AG04449 (cell line): ENCODE data around the gene MCRIP1.
"Not testable (repeated sequence)": the region's sequence is repeated elsewhere in the genome, so short reads cannot be mapped to it uniquely, and the experiment has no call there.

ENCODE experiments used
- CTCF ChIA-PET: fragments of 350-600 bp; formaldehyde crosslinking; extraction: SDS; loops from one replicate; lab custom pipeline; 2021; ENCODE audit warnings: antibody characterized with exemption; lab: Yijun Ruan, JAX
- POLR2A ChIA-PET: fragments of 400-600, 350-600 bp; formaldehyde crosslinking; extraction: SDS; loops from one replicate; lab custom pipeline; 2020; ENCODE audit warnings: antibody characterized with exemption, inconsistent platforms; lab: Yijun Ruan, JAX
- DNase-seq: peaks from one replicate; pipeline ENCODE4 v3.0.0-alpha.2; 2010; ENCODE audit warnings: low read depth, low spot score
- H3K4me3 ChIP-seq: 2 replicates; pipeline ENCODE4 v1.5.1; 2011; ENCODE audit warnings: low read depth, mild to moderate bottlenecking, control low read depth, low read length
- CTCF ChIP-seq: IDR thresholded peaks from one replicate; pipeline ENCODE4 v1.5.1; 2011; ENCODE audit warnings: mild to moderate bottlenecking, moderate library complexity, low read length, control low read depth, inconsistent platforms; ENCODE audit not compliant: insufficient read depth; ENCODE audit errors: missing control alignments

MCRIP1 gene

GRCh38 chr17:81843713-81844326 is 10.7 kb upstream of the MCRIP1 start:
- no peak for DNase-seq
- POLR2A ChIA-PET = no interaction called here

GRCh38 chr17:81842725-81843504 is 9.8 kb upstream of the MCRIP1 start:
- no peak for TF ChIP-seq CTCF
- no peak for DNase-seq
- ChIA-PET CTCF (interaction anchor here (1.8 to 2.9 kb wide), 2 partner anchors 9 to 10 kb away, joined by 9 to 12 read pairs; partner anchors contain the start of genes MCRIP1 and PPP1R27), POLR2A (interaction anchor here (0.8 to 1.6 kb wide), 2 partner anchors 10 to 18 kb away, joined by 3 to 6 read pairs; partner anchors contain the start of gene MCRIP1)
- no peak overlapping the region for H3K4me3 ChIP-seq

More at GRCh38 chr17:81843713-81844326, 10.7 kb upstream of the MCRIP1 start:
- TF ChIP-seq CTCF = no peak
- CTCF ChIA-PET = interaction anchor here (0.7 to 2.9 kb wide), 3 partner anchors 9 to 10 kb away, joined by 3 to 12 read pairs (median 9); partner anchors contain the start of genes MCRIP1 and PPP1R27
- H3K4me3 ChIP-seq = no peak overlapping the region

- no peak for TF ChIP-seq CTCF
- DNase-seq = no peak
- ChIA-PET POLR2A (interaction anchor here (0.8 to 1.6 kb wide), 3 partner anchors 9 to 19 kb away, joined by 3 to 6 read pairs (median 5); partner anchors contain the start of gene MCRIP1), CTCF (interaction anchor here (1.8 to 2.9 kb wide), 2 partner anchors 8 to 11 kb away, joined by 9 to 12 read pairs; partner anchors contain the start of genes MCRIP1 and PPP1R27)
- no peak overlapping the region for H3K4me3 ChIP-seq
Observed at GRCh38 chr17:81842378-81842724, 9.3 kb upstream of the MCRIP1 start.

- TF ChIP-seq CTCF = no peak
- no peak overlapping the region for H3K4me3 ChIP-seq
- CTCF ChIA-PET = interaction anchor here (0.7 to 2.9 kb wide), 3 partner anchors 8 to 241 kb away, joined by 3 to 12 read pairs (median 9); partner anchors contain the start of genes MCRIP1 and PPP1R27
- no peak for DNase-seq
- POLR2A ChIA-PET = interaction anchor here (1.1 to 1.6 kb wide), 3 partner anchors 9 to 111 kb away, joined by 3 to 6 read pairs (median 5); partner anchors contain the start of gene MCRIP1
Observed at GRCh38 chr17:81841866-81842265, 8.8 kb upstream of the MCRIP1 start.

GRCh38 chr17:81840826-81841778 is 8.0 kb upstream of the MCRIP1 start:
- no peak overlapping the region for H3K4me3 ChIP-seq
- TF ChIP-seq CTCF = no peak
- ChIA-PET CTCF (interaction anchor here (0.7 to 2.9 kb wide), 2 partner anchors 12 to 240 kb away, joined by 3 to 12 read pairs; no protein-coding TSS in a partner anchor), POLR2A (interaction anchor here (0.5 to 1.6 kb wide), 6 partner anchors 8 to 142 kb away, joined by 3 to 6 read pairs (median 4); partner anchors contain the start of gene MCRIP1)
- DNase-seq = no peak

GRCh38 chr17:81840059-81840458 is 7.0 kb upstream of the MCRIP1 start:
- H3K4me3 ChIP-seq, CTCF ChIA-PET, DNase-seq: not testable (repeated sequence)
- POLR2A ChIA-PET = interaction anchor here (1.1 kb wide), 1 partner anchor 15 kb away, joined by 3 read pairs; no protein-coding TSS in a partner anchor
